ENCODE results near the gene ALDH8A1. TPM values are rescaled to one million over a fixed set of nuclear protein-coding genes. Genes with fewer than 3 reads are reported as not detected.

ALDH8A1 gene
- total RNA-seq, 1 experiment from 2014 or later, result 0.17 TPM

DNA sequence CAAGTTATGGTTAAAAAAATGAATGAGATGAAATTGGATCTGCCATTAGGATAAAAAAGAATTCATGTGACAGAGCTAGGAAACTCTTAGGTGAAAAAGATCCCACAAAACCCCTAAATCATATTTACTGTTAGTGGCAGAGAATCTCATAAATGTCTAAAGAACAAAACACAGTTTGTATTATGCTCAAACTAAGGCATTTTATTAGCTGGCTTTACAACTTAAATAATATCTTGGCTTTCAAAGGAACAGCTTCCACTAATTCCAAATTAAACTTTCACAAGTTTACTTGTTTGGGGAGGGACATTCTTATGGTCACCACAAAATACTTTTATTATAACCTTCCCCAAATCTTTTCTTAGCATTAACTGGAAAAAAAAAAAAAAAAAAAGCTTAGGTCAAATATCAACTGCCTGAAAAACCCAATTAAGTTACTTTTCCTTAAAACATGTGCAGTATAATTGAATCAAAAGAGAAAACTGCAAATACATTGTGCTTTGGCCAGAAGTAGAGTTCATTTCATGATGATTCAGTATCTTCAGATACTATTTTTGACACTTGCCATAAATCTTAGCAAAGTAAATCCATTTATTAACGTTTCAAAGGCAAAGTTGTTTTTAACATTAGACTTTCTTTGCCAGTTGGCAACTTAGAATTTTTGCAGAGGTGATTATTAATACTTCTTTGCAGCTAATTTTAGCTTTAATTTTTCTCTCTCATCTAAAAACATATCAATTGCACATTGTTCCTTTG is 14.7 kb upstream of the ALDH8A1 start:
- Histone ChIP-seq H3K27me3 (ENCODE audit: control insufficient read depth, insufficient read depth, low read length) (no peaks in the 10 kb centered on the region), H3K36me3 (replicated peaks; ENCODE audit: control insufficient read depth, insufficient read depth, low read length) (no peaks in the 10 kb centered on the region; the same call in none of the 2 replicates)

GRCh38 chr6:134962421-134962820 is 12.5 kb upstream of the ALDH8A1 start:
- no peak for DNase-seq
- Histone ChIP-seq H3K4me3 (ENCODE audit: insufficient read depth, low read depth, low read length) (no peak overlapping the region), H3K36me3 (replicated peaks; ENCODE audit: control insufficient read depth, insufficient read depth, low read length) (no peaks in the 10 kb centered on the region; the same call in none of the 2 replicates), H3K27me3 (ENCODE audit: control insufficient read depth, insufficient read depth, low read length) (no peaks in the 10 kb centered on the region)

More for the DNA sequence above, 14.7 kb upstream of the ALDH8A1 start:
- DNase-seq, result no peak
- H3K4me3 ChIP-seq (ENCODE audit: insufficient read depth, low read depth, low read length), result no peak overlapping the region

GRCh38 chr6:134961366-134961765 is 11.5 kb upstream of the ALDH8A1 start:
- no peaks in the 10 kb centered on the region; the same call in none of the 2 replicates for H3K36me3 ChIP-seq (replicated peaks; ENCODE audit: control insufficient read depth, insufficient read depth, low read length)
- DNase-seq, result no peak
- H3K4me3 ChIP-seq (ENCODE audit: insufficient read depth, low read depth, low read length), result no peak overlapping the region
- H3K27me3 ChIP-seq (ENCODE audit: control insufficient read depth, insufficient read depth, low read length), result no peaks in the 10 kb centered on the region

GRCh38 chr6:134959603-134960002 is 9.7 kb upstream of the ALDH8A1 start:
- DNase-seq, result no peak
- Histone ChIP-seq H3K27me3 (ENCODE audit: control insufficient read depth, insufficient read depth, low read length) (no peaks in the 10 kb centered on the region), H3K36me3 (replicated peaks; ENCODE audit: control insufficient read depth, insufficient read depth, low read length) (no peaks in the 10 kb centered on the region; the same call in 1 of the 2 replicates), H3K4me3 (ENCODE audit: insufficient read depth, low read depth, low read length) (no peak overlapping the region)

GRCh38 chr6:134956676-134957075 is 6.8 kb upstream of the ALDH8A1 start:
- no peaks in the 10 kb centered on the region; the same call in 1 of the 2 replicates for H3K36me3 ChIP-seq (replicated peaks; ENCODE audit: control insufficient read depth, insufficient read depth, low read length)
- H3K4me3 ChIP-seq (ENCODE audit: insufficient read depth, low read depth, low read length), result no peak overlapping the region
- no peaks in the 10 kb centered on the region for H3K27me3 ChIP-seq (ENCODE audit: control insufficient read depth, insufficient read depth, low read length)
- DNase-seq, result no peak

DNA sequence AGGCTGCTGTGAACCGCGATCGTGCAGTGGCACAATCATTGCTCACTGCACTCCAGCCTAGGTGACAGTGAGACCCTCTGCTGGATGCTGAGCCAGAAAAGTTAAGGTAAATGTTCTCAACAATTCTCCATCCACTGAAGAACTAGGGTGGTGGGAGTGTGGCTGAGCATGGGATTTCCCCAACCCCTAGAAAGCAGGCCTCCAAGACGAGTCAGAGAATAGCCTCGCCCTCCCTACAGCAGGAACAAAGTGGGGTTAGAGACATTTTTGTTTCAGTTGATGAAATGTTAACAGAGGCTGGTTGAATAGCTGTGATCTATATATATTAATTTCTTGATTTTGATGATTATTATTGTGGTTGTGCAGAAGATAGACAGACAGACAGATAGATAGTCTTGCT is 6.1 kb upstream of the ALDH8A1 start:
- Histone ChIP-seq H3K27me3 (ENCODE audit: control insufficient read depth, insufficient read depth, low read length) (no peaks in the 10 kb centered on the region), H3K36me3 (replicated peaks; ENCODE audit: control insufficient read depth, insufficient read depth, low read length) (no peaks in the 10 kb centered on the region), H3K4me3 (ENCODE audit: insufficient read depth, low read depth, low read length) (no peak overlapping the region)
- DNase-seq, result no peak

DNA sequence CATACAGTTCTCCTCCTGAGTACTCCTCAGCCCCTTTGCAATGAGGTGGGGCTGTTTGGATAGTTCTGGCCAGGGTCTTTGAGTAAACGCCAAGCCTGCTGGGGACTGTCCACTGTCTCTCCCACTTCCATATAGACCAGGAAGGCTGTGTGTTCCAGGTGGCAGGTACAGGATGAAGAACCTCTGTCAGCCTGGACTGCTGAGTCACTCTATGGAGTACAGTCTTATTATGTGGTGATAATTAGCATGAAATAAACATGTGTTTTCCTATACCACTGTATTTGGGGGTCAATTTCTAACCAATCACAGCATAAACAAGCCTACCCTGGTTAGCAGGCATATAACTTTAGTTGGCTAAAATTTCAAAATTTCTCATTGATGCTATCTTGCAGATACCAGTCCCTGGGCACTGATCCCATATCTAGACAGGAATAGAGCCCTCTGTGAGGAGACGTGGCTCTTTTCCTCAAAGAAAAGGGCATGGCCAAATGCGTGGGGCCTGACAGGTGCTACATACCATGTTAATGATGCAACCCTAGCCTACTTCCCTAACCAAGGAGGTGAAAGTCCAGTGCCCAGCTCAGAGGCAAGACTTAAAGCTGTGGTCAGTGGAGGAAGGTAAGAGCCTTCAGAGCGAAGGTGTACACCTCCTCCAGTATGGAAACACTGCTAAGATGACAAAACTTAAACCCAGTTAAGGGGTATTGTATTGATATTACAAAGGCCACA is 4.5 kb upstream of the ALDH8A1 start:
- Histone ChIP-seq H3K4me3 (ENCODE audit: insufficient read depth, low read depth, low read length) (no peak overlapping the region), H3K36me3 (replicated peaks; ENCODE audit: control insufficient read depth, insufficient read depth, low read length) (no peaks in the 10 kb centered on the region), H3K27me3 (ENCODE audit: control insufficient read depth, insufficient read depth, low read length) (no peaks in the 10 kb centered on the region)
- no peak for DNase-seq

GRCh38 chr6:134951494-134952263 is 1.8 kb upstream of the ALDH8A1 start:
- H3K36me3 ChIP-seq (replicated peaks; ENCODE audit: control insufficient read depth, insufficient read depth, low read length), result no peaks in the 10 kb centered on the region
- DNase-seq, result no peak
- no peak overlapping the region for H3K4me3 ChIP-seq (ENCODE audit: insufficient read depth, low read depth, low read length)
- H3K27me3 ChIP-seq (ENCODE audit: control insufficient read depth, insufficient read depth, low read length), result no peaks in the 10 kb centered on the region

DNA sequence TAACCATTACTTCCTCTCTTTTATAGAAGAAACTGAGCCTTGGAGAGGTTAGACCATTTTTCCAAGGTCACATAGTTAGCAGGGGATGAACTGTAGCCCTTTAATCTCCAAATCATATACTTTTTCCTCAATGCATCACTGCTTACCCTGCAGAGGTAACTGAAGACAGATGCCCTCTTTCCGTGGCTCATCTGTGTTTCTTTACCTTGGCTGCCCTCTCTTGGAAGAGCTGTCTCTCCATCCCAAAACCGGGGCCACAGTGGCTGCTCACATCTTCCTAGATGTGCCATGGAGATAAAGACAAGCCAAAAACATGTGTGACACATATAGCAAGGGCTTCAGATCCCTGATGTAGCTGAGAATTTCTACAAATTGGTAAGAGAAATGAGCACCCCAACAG is 581 bp upstream of the ALDH8A1 start:
- DNase-seq, result no peak
- Histone ChIP-seq H3K27me3 (ENCODE audit: control insufficient read depth, insufficient read depth, low read length) (no peaks in the 10 kb centered on the region), H3K4me3 (ENCODE audit: insufficient read depth, low read depth, low read length) (no peak overlapping the region), H3K36me3 (replicated peaks; ENCODE audit: control insufficient read depth, insufficient read depth, low read length) (no peaks in the 10 kb centered on the region)

- Histone ChIP-seq H3K27me3 (ENCODE audit: control insufficient read depth, insufficient read depth, low read length) (no peaks in the 10 kb centered on the region), H3K4me3 (ENCODE audit: insufficient read depth, low read depth, low read length) (no peak overlapping the region), H3K36me3 (replicated peaks; ENCODE audit: control insufficient read depth, insufficient read depth, low read length) (no peaks in the 10 kb centered on the region)
- DNase-seq, result no peak
Observed at GRCh38 chr6:134948691-134949090, 1.2 kb downstream of the ALDH8A1 start.

- no peak for DNase-seq
- Histone ChIP-seq H3K4me3 (ENCODE audit: insufficient read depth, low read depth, low read length) (no peak overlapping the region), H3K27me3 (ENCODE audit: control insufficient read depth, insufficient read depth, low read length) (no peaks in the 10 kb centered on the region), H3K36me3 (replicated peaks; ENCODE audit: control insufficient read depth, insufficient read depth, low read length) (no peaks in the 10 kb centered on the region)
Observed at GRCh38 chr6:134948142-134948541, 1.8 kb downstream of the ALDH8A1 start.

DNA sequence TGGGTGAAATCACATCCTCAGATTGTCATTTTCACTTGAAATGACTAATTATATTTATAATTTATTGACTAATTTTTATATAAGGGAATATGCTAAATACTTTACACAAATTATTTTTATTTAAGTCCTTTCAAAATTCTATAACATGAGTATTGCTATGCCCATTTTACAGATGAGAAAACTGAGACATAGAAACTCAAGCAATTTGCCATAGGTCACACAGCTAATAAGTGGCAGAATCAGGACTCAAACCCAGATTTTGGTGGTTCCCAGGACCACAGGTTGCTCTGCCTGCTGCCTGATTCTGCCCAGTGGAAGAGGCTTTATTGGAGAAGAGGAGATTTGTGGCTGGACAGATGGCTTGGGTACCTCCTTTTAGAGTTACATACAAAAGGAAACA is 4.9 kb downstream of the ALDH8A1 start:
- Histone ChIP-seq H3K27me3 (ENCODE audit: control insufficient read depth, insufficient read depth, low read length) (no peaks in the 10 kb centered on the region), H3K4me3 (ENCODE audit: insufficient read depth, low read depth, low read length) (no peak overlapping the region), H3K36me3 (replicated peaks; ENCODE audit: control insufficient read depth, insufficient read depth, low read length) (no peaks in the 10 kb centered on the region)
- DNase-seq, result no peak

DNA sequence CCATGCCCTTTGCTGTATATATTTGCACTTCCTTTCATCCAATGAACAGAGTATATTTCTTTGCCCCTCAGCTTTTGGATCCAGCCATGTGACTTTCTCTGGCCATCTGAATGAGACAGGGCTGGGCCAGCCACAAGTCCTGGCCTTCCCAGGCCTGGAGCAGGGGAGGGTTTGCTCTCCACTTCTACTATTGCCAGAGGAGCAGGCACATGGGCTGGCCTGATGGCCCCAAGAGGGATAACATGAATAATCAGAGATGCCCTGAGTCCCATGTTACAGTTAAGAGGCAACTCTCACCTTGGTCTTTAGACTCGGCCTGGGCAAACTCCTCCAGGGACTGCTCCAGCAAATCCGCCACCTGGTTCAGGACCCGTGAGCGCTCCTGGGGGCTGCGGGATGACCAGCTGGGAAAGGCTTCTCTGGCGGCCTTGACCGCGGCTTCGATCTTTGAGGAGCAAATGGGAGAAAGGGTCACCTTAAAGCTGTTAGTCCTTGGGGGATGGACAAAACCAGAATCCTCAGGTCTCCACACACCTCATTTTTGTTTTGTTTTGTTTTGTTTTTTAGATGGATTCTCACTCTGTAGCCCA is 6.3 kb downstream of the ALDH8A1 start:
- H3K4me3 ChIP-seq (ENCODE audit: insufficient read depth, low read depth, low read length), result no peak overlapping the region
- no peaks in the 10 kb centered on the region for H3K27me3 ChIP-seq (ENCODE audit: control insufficient read depth, insufficient read depth, low read length)
- DNase-seq, result no peak
- no peaks in the 10 kb centered on the region for H3K36me3 ChIP-seq (replicated peaks; ENCODE audit: control insufficient read depth, insufficient read depth, low read length)

DNA sequence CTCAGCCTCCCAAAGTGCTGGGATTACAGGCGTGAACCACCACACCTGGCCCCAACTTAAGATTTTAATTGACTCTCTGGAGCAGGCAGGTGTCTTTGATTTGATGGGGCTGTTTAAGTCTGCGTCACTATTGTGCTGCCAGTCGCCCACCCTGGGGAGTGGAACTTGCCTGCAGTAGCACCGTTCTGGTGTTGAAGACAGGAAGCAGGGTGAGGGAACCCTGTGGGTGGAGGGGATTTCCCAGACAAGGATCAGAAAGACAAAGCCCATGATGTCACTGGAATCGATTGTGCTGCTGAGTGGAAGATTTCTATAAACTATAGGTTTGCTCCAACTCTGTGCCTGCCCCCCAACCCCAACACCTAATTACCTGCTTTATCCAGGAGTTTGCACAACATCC is 11.0 kb downstream of the ALDH8A1 start:
- no peak overlapping the region for H3K4me3 ChIP-seq (ENCODE audit: insufficient read depth, low read depth, low read length)
- no peaks in the 10 kb centered on the region for H3K36me3 ChIP-seq (replicated peaks; ENCODE audit: control insufficient read depth, insufficient read depth, low read length)
- no peak for DNase-seq
- no peaks in the 10 kb centered on the region for H3K27me3 ChIP-seq (ENCODE audit: control insufficient read depth, insufficient read depth, low read length)

All from H7 (cell line).